GM12865 (cell line): ENCODE measurements around the gene SGSM2.

Experiments
- DNase-seq: peaks from one replicate; pipeline ENCODE4 v3.0.0; 2010; ENCODE audit warnings: low read depth
- H3K4me3 ChIP-seq: 2 replicates; pipeline ENCODE4 v1.5.1; 2011; ENCODE audit warnings: mild to moderate bottlenecking, low read depth, low read length, control low read depth
- TF ChIP-seq, protein P1 (sequence below): IDR thresholded peaks from 2 replicates; pipeline ENCODE4 v1.5.1; 2011; ENCODE audit warnings: low read length, control low read depth, low read depth, inconsistent platforms; ENCODE audit not compliant: insufficient read depth; ENCODE audit errors: missing control alignments

Gene SGSM2

GRCh38 chr17:2376107-2376506, 38.8 kb downstream of the SGSM2 start:
- no peak for DNase-seq
- TF ChIP-seq, protein P1, sequence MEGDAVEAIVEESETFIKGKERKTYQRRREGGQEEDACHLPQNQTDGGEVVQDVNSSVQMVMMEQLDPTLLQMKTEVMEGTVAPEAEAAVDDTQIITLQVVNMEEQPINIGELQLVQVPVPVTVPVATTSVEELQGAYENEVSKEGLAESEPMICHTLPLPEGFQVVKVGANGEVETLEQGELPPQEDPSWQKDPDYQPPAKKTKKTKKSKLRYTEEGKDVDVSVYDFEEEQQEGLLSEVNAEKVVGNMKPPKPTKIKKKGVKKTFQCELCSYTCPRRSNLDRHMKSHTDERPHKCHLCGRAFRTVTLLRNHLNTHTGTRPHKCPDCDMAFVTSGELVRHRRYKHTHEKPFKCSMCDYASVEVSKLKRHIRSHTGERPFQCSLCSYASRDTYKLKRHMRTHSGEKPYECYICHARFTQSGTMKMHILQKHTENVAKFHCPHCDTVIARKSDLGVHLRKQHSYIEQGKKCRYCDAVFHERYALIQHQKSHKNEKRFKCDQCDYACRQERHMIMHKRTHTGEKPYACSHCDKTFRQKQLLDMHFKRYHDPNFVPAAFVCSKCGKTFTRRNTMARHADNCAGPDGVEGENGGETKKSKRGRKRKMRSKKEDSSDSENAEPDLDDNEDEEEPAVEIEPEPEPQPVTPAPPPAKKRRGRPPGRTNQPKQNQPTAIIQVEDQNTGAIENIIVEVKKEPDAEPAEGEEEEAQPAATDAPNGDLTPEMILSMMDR = no peak
- no peak overlapping the region for H3K4me3 ChIP-seq

DNA sequence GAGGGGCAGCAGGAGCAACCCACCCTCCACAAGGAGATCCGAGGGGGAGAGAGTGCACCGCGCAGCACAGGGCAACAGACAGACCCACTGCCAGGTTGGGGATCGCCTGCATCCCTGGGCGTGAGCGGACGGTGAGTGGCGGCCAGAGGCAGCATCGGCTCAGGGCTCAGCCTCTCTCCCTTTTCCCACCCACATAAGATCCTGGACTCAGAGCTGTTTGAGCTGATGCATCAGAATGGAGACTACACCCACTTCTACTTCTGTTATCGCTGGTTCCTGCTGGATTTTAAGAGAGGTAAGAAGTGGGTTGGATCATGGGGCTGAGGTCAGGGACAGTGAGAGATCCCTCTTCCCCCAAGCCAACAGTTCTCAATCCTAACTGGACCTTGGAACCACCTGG, 40.4 kb downstream of the SGSM2 start:
- no peak overlapping the region for H3K4me3 ChIP-seq
- TF ChIP-seq, protein P1 = no peak
- no peak for DNase-seq

GRCh38 chr17:2378905-2379304, 41.6 kb downstream of the SGSM2 start:
- H3K4me3 ChIP-seq = no peak overlapping the region
- no peak for DNase-seq
- TF ChIP-seq, protein P1 = no peak

DNA sequence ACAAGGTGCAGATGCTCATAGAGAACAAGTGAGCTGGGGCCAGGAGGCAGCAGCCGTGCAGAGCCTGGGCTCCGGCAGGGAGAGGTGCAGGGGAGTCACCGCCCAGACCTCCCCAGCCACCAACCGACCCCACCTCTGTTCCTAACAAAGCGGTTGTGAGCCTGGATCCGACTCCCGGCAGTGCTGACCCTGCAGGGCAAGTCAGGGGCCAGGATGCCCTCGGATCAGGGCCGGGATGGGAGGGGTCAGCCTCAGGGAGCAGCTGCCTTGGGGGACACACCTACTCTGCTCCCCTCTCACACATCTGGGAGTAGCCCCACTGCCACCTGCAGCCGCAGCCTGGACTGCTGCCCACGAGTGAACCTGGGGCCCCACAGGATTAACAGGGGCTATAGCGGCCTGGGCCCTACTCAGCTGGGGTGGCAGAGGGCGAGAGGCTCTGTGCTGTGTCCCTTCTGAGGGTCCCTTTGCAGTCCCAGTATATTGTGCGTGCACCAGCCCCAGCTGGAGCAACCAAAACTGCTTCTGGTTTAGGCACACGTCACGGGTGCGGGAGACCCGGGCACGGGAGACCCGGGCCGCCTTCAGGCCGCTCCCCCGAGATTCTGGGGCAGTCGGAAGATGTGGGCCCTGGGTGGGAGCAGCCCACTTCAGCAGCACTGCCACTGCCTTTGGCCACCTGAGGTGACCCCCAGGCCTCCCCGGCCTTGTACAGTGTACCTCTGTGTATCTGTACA, 42.4 kb downstream of the SGSM2 start:
- TF ChIP-seq, protein P1 = no peak
- no peak for DNase-seq
- no peak overlapping the region for H3K4me3 ChIP-seq

GRCh38 chr17:2380226-2380922, 43.1 kb downstream of the SGSM2 start:
- no peak for DNase-seq
- TF ChIP-seq, protein P1 = no peak
- no peak overlapping the region for H3K4me3 ChIP-seq

- TF ChIP-seq, protein P1 = no peak
- DNase-seq = no peak
- H3K4me3 ChIP-seq = no peak overlapping the region
Measured at GRCh38 chr17:2380950-2381649, 43.8 kb downstream of the SGSM2 start.
